Muscle layer of duodenum (tissue), 2 donors: ENCODE measurements around the gene GATC.

ENCODE experiments used
- H3K27ac ChIP-seq: one replicate; pipeline ENCODE4 v1.7.0; 2013; ENCODE audit warnings: mild to moderate bottlenecking, low read length
- H3K27me3 ChIP-seq: one replicate; pipeline ENCODE4 v1.7.0; 2013; ENCODE audit warnings: low read depth, mild to moderate bottlenecking, control low read depth, low read length
- H3K36me3 ChIP-seq, 2 donors: one replicate each; pipeline ENCODE4 v1.7.0; 2013; ENCODE audit warnings: low read length in 2 of 2, control low read depth in 1 of 2, mild to moderate bottlenecking in 1 of 2; ENCODE audit not compliant: insufficient read depth in 2 of 2, control insufficient read depth in 1 of 2
- H3K4me1 ChIP-seq, 2 donors: one replicate each; pipeline ENCODE4 v1.7.0; 2013; ENCODE audit warnings: low read length in 2 of 2, mild to moderate bottlenecking in 2 of 2, control low read depth in 1 of 2, moderate library complexity in 1 of 2; ENCODE audit not compliant: insufficient read depth in 2 of 2, control insufficient read depth in 1 of 2
- H3K4me3 ChIP-seq, 2 donors: one replicate each; pipeline ENCODE4 v1.7.0; 2013; ENCODE audit warnings: low read length in 2 of 2, low read depth in 1 of 2, mild to moderate bottlenecking in 1 of 2
- H3K9me3 ChIP-seq, 2 donors: one replicate each; pipeline ENCODE4 v1.7.0; 2013; ENCODE audit warnings: low read length in 2 of 2, control low read depth in 1 of 2, mild to moderate bottlenecking in 1 of 2; ENCODE audit not compliant: control insufficient read depth in 1 of 2
- donor health status: healthy.

GATC gene, protein sequence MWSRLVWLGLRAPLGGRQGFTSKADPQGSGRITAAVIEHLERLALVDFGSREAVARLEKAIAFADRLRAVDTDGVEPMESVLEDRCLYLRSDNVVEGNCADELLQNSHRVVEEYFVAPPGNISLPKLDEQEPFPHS

DNA sequence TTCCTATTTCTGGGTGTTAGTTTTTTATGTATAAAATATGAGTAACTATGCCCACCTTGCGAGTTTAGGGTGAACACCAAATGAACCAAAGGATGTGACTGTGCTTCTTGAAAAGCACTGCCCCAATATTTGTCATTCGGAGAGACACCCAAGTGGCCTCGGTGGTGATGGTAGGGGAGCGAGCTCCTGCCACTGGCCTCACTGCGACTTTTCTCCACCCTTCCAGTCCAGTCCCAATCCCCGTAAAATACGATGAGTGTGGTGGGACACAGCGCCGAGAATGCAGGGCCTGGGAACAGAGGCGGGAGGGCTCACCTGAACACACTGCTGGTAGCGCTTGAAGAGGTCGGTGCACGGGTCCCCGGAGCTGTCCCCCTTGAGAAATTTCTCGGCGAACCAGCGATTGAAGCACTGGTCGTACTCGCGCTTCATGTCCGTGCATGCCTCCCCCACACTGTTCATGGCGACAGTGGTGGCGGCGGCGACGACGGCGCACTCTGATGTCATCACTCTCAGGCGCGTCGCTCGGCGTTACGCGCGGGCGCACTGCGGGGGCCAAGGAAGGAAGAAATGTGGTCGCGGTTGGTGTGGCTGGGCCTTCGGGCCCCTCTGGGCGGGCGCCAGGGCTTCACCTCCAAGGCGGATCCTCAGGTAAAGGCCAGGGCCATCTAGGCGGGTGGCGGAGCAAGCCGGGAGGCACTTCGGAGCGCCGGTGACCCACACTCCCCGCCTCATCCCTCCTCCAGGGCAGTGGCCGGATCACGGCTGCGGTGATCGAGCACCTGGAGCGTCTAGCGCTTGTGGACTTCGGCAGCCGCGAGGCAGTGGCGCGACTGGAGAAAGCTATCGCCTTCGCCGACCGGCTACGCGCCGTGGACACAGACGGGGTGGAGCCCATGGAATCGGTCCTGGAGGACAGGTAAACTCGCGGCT lies at the start of gene GATC, which contains the start of gene TRIAP1:
Gene GATC (plus strand): TSS at position 534 of the 933 bp plus-strand sequence. CDS start 37 bp downstream, at position 571.
Gene TRIAP1 (minus strand): TSS at position 474 of the 933 bp plus-strand sequence. CDS start 12 bp downstream, at position 462.
- peak within 1 kb of the TSS; percentile 97 to 100 for H3K4me3 ChIP-seq
- no peaks in the 10 kb centered on the region for H3K27me3 ChIP-seq
- peak within 1 kb of the TSS; percentile 92 for H3K27ac ChIP-seq
- no peaks in the 10 kb centered on the region for H3K9me3 ChIP-seq
- H3K36me3 ChIP-seq: peaks cover 15 to 31% of the 10 kb centered on the region in 2 donors
- H3K4me1 ChIP-seq: peaks cover 6 to 23% of the 10 kb centered on the region in 2 donors

DNA sequence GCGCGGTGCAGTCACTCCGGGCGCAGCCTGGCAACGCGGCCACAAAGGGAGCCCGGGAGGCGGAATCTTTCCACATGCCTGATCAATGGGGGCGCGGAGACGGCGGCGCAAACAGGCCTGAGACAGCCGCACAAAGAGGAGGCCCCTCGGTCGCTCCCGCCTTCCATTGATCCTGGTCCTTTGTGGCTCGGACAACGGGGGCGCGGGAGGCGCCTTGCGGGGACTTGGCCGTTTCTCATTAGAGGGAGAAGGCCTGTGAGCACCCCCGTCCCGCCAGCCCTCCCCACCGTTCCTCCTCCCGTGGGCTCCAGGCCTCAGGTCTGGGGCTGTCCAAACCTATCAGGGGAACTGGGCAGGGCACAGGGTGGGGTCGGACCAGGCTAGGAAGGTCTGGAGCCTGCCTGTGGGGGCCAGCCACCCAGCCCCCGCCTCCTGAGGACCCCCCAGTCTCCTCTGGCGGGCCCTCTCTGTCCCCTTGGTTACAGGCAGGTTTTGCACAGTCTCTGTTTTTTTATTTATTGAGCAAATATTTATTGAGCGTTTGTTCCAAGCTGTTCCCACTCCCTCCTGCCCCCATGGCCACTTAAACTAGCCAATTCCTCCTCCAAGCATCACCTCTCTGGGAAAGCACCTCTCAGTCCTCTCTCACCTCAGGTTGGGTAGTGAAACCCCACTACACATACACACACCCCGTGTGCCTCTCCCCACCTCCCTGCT lies 48.3 kb upstream of the GATC start:
- H3K36me3 ChIP-seq: no peaks in the 10 kb centered on the region
- H3K27ac ChIP-seq: no peak overlapping the region
- H3K4me3 ChIP-seq: no peak overlapping the region
- no peaks in the 10 kb centered on the region for H3K4me1 ChIP-seq
- H3K9me3 ChIP-seq: no peaks in the 10 kb centered on the region
- H3K27me3 ChIP-seq: no peaks in the 10 kb centered on the region

GRCh38 chr12:120399531-120399930 lies 46.7 kb upstream of the GATC start:
- no peaks in the 10 kb centered on the region for H3K4me1 ChIP-seq
- no peak overlapping the region for H3K4me3 ChIP-seq
- H3K9me3 ChIP-seq: no peaks in the 10 kb centered on the region
- H3K27ac ChIP-seq: no peak overlapping the region
- no peaks in the 10 kb centered on the region for H3K27me3 ChIP-seq
- no peaks in the 10 kb centered on the region for H3K36me3 ChIP-seq

- H3K36me3 ChIP-seq: no peaks in the 10 kb centered on the region
- no peak overlapping the region for H3K27ac ChIP-seq
- H3K4me3 ChIP-seq: no peak overlapping the region
- no peaks in the 10 kb centered on the region for H3K27me3 ChIP-seq
- H3K4me1 ChIP-seq: no peaks in the 10 kb centered on the region
- no peaks in the 10 kb centered on the region for H3K9me3 ChIP-seq
These were observed 44.0 kb upstream of the GATC start for GRCh38 chr12:120402217-120402616.

DNA sequence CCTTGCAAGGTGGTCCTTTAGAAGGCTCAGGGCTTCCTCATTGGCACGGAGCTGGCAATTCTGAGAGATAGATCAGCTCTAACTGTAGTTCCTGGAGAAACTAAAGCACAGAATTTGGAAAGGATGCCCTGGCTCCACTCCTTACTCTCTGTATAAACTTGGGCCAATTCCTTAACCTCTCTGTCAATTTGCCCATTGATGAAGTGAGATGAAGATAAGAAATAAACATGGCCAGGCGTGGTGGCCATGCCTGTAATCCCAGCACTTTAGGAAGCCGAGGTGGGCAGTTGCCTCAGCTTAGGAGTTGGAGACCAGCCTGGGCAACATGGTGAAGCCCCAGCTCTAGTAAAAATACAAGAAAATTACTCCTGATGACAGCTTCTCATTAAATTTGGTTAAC lies 42.4 kb upstream of the GATC start:
- no peak overlapping the region for H3K4me3 ChIP-seq
- no peaks in the 10 kb centered on the region for H3K27me3 ChIP-seq
- H3K27ac ChIP-seq: no peak overlapping the region
- no peaks in the 10 kb centered on the region for H3K4me1 ChIP-seq
- H3K9me3 ChIP-seq: no peaks in the 10 kb centered on the region
- H3K36me3 ChIP-seq: no peaks in the 10 kb centered on the region

GRCh38 chr12:120404271-120404670 lies 42.0 kb upstream of the GATC start:
- H3K9me3 ChIP-seq: no peaks in the 10 kb centered on the region
- no peak overlapping the region for H3K27ac ChIP-seq
- no peak overlapping the region for H3K4me3 ChIP-seq
- no peaks in the 10 kb centered on the region for H3K4me1 ChIP-seq
- H3K36me3 ChIP-seq: no peaks in the 10 kb centered on the region
- no peaks in the 10 kb centered on the region for H3K27me3 ChIP-seq

DNA sequence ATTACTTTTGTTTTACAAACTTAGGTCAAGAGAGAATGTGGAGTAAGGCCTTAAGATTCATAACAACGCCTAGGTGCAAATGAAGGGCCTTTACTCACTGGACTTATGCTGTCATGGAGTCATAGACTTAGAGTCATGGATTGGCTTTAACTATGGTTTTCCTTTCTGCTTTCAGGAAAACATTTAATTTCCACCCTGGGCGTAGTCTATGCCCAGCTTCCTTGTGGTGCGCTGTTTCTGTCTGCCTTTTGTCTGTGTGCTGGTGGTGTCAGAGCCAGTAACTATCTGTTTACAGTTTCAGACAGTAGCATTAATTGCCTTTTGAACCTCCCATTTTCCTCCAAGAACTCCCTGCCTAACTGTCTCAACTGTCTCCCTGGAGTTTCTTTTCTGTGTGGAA lies 40.2 kb upstream of the GATC start:
- no peak overlapping the region for H3K27ac ChIP-seq
- no peaks in the 10 kb centered on the region for H3K27me3 ChIP-seq
- no peaks in the 10 kb centered on the region for H3K36me3 ChIP-seq
- H3K9me3 ChIP-seq: no peaks in the 10 kb centered on the region
- no peaks in the 10 kb centered on the region for H3K4me1 ChIP-seq
- no peak overlapping the region for H3K4me3 ChIP-seq

DNA sequence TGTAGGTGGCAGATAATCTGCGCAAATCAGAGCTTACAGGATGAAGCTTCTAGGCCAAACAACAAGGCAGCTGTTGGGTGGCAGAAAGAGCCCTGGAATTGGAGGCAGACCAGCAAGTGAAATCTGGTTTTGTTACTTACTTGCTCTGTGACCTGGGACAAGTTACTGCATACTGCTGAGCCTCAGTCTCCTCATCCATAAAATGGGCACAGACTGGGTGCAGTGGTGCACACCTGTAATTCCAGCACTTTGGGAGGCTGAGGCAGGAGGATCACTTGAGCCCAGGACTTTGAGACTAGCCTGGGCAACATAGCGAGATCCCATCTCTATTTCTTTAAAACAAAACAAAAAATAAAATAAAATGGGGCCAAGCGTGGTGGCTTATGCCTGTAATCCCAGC lies 39.7 kb upstream of the GATC start:
- no peak overlapping the region for H3K4me3 ChIP-seq
- no peak overlapping the region for H3K27ac ChIP-seq
- no peaks in the 10 kb centered on the region for H3K9me3 ChIP-seq
- no peaks in the 10 kb centered on the region for H3K36me3 ChIP-seq
- no peaks in the 10 kb centered on the region for H3K27me3 ChIP-seq
- H3K4me1 ChIP-seq: no peaks in the 10 kb centered on the region

DNA sequence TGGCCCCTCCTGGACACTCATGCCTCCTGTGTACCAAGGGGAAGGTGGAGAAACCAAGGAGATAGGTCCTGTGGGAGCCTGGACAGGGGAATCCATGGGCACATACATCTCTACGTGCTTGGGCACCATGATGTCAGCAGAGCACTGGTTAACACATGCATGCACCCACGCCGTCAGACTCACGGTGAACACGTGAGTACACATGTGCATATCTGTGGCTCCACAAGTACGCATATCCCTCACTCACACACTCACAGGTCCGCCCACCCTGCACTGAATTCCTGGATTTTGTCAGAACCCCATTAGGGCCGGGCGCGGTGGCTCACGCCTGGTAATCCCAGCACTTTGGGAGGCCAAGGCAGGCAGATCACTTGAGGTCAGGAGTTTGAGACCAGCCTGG lies 37.5 kb upstream of the GATC start:
- no peaks in the 10 kb centered on the region for H3K36me3 ChIP-seq
- no peak overlapping the region for H3K27ac ChIP-seq
- H3K27me3 ChIP-seq: no peaks in the 10 kb centered on the region
- no peaks in the 10 kb centered on the region for H3K4me1 ChIP-seq
- H3K9me3 ChIP-seq: no peaks in the 10 kb centered on the region
- H3K4me3 ChIP-seq: no peak overlapping the region

- H3K4me3 ChIP-seq: no peak overlapping the region
- H3K36me3 ChIP-seq: no peaks in the 10 kb centered on the region
- H3K9me3 ChIP-seq: no peaks in the 10 kb centered on the region
- H3K4me1 ChIP-seq: no peaks in the 10 kb centered on the region
- H3K27me3 ChIP-seq: no peaks in the 10 kb centered on the region
- H3K27ac ChIP-seq: no peak overlapping the region
These were observed 33.8 kb upstream of the GATC start for GRCh38 chr12:120412421-120412820.
